GM18951 (cell line): ENCODE measurements around the gene CEACAM16.

Experiments
- POLR2A ChIP-seq: IDR thresholded peaks from 4 replicates; pipeline ENCODE4 v1.6.1; 2011; ENCODE audit warnings: mild to moderate bottlenecking; ENCODE audit not compliant: insufficient read length, insufficient read depth; ENCODE audit errors: extremely low read depth
- in situ Hi-C: fragments of 300-500 bp; cut with MboI; formaldehyde crosslinking; loops from one replicate; pipeline ENCODE4 v1.12.0; 2022; ENCODE audit warnings: low sequenced_read_pairs, mixed read lengths, inconsistent platforms; ENCODE audit not compliant: unreplicated experiment

The CEACAM16 gene

DNA sequence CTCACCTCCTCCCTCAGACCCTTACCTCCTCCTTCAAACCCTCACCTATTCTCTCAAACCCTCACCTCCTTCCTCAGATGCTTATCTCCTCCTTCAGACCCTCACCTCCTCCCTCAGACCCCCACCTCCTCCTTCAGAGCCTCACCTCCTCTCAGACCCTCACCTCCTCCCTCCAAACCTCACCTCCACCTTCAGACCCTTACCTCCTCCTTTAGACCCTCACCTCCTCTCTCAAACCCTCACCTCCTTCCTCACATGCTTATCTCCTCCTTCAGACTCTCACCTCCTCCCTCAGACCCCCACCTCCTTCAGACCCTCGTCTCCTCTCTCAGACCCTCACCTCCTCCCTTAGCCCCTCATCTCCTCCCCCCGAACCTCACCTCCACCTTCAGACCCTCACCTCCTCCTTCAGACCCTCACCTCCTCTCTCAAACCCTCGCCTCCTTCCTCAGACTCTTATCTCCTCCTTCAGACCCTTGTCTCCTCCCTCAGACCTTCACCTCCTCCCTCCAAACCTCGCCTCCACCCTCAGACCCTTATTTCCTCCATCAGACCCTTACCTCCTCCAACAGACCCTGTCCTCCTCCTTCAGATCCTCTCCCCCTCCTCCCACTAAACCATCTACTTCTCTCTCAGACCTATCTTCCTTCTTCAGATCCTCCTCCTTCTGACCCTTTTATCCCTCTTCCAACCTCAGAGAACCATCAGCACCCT lies 47.1 kb downstream of the CEACAM16 start:
- in situ Hi-C loops: no loop called here
- TF ChIP-seq POLR2A: no peak

DNA sequence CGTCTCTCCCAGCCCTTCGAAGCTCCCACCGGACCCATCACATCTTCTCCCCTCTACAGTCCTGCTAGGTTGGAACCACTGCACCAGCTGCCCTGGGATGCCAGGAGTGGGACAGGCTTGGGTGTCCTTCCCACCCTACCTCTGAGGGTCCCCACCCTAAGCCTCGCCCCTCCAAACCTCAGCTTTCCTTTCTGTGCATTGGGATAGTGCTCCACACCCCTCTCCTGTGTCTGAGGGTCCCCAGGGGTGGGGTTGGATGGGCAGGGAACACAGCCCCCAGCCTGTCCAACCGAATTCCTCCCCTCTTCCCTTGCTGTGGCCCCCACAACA lies 47.6 kb downstream of the CEACAM16 start:
- TF ChIP-seq POLR2A: no peak
- in situ Hi-C loops: no loop called here

DNA sequence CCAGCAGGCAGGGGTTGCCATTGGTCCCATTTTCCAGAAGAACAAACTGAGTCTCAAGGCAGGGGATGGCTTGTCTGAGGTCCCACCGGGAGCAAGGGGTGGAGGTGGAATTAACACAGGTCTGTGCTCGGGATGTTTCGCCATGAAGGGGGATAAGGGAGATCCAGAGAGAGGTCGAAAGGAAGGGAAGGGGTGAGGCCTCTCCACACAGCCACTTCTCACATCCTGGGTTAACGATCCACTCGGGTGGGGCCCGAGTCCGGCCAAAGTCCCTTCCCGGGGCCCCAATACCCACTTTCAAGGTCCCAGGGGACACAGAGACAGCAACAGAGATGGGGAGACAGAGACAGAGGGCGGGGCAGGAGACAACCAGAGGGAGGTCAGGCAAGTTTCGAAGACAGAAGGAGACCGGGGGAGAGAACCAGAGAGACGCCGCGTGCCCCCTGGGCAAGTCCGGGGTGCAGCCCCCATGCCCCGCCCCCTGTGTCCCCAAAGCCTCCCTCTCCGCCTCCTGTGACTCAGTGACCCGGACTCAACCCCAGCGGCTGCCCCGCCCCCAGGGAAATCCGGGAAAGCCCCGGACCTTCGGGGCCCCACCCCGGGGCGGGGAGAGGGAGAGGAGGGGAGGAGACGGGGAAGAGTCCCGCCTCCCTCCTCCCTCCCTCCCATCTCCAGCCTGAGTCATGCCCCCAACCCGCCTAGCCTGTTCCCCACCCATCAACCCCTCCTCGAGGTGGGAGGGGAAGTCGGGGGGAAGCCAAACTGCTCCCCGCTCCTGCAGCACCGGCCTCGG lies 48.2 kb downstream of the CEACAM16 start:
- in situ Hi-C loops: no loop called here
- peak; percentile 53 for TF ChIP-seq POLR2A

DNA sequence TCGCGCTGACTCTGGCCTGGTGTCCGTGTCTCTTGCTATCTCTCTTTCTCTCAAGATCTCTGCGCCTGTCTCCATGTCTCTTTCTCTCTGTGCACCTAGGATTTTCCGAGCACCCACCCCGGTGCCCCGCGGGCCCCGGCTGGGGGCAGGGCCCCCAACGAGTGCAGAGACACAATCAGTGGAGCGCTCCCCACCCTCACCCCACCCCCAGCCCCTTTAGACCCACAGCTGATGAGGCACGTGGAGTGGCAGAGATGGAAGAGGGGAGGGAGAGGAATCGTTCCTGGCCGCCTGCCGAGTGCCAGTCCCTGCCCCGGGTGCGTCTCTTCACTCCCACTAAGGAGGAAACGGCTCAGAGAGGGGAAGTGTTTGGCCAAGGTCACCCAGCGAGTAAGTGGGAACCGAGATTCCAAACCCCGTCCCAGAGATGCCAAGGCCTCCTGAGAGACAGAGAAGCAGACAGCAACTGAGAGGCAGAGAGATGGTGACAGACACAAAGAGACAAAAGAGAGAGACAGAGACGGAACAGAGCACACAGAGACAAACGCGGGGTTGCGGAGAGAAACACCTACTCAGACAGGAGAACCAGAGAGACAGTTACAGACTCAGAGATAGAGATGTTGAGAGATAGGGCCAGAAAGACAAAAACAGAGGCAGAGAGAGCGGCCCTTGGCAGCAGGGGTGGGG lies 48.9 kb downstream of the CEACAM16 start:
- no peak for TF ChIP-seq POLR2A
- in situ Hi-C loops: no loop called here

DNA sequence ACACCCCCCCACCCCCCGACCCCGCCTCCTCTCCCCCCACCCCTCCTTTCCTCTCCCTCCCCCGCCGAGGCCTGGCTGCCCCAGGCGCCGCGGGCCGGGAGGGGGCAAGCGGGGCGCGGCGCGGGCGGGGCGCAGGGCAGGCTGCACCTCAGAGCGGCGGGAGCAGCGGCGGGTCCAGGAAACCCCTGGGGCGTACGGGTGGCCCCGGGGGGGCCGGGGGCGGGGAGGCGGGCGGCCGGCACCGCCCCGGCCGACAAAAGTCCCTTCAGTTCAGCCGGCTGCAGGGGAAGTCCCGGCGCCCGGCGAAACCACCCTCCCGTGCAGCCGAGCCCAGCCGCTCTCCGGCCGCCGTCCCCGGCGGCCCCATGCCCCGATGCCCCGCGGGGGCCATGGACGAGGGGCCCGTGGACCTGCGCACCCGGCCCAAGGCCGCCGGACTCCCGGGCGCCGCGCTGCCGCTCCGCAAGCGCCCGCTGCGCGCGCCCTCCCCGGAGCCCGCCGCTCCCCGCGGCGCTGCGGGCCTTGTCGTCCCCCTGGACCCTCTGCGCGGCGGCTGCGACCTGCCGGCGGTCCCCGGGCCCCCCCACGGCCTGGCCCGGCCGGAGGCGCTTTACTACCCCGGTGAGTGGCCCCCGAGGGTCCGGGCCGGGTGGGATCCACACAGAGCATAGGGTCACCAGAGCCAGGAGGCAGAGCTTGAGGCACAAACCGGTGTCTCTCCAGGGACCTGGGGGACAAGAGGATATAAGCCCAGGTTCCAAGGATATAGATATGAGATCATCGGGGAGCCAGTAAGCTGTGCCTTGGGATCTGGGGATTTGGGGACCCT lies 49.7 kb downstream of the CEACAM16 start, which contains the start of gene BCL3:
Gene BCL3, plus strand, starts transcription at position 283 of the 829 bp plus-strand sequence. Its CDS starts 83 bp downstream, at position 366.
- in situ Hi-C loops: no loop called here
- peak; percentile 61 for TF ChIP-seq POLR2A

DNA sequence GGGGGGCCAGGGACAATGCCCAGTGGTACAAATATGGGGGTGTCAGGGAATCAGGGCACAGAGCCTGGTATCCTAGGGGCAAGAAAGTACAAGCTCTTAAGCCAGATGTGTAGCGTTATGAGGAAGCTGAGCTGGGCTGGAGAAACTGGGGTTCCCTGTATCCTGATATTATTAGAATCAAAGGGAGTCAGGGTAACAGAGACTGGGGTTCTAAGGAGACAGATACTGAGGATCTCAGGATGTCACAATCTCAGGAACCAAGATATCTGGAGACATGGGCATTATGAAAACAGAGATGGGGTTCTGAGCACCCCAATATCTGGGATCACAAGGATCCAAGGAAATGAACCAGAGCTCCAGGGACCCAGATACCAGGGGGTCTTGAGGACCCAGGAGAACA lies 50.3 kb downstream of the CEACAM16 start:
- in situ Hi-C loops: no loop called here
- TF ChIP-seq POLR2A: no peak

DNA sequence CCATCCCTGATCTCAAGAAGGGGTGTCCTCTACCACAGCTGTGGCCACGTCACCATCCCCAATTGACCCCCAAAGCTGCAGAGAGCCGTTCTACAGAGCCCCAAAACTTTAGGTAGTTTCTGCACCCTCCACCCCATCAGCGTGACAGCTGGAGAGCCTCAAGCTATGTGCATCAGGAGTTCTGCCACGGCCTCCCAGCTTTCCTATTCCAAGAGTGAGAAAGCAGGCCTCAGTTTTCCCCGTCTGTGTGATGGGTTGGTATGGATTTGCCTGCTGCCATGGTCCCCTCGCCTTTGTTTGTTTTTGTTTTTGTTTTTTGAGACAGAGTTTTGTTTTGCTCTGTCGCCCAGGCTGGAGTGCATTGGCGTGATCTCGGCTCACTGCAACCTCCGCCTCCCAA lies 51.0 kb downstream of the CEACAM16 start:
- no peak for TF ChIP-seq POLR2A
- in situ Hi-C loops: no loop called here

DNA sequence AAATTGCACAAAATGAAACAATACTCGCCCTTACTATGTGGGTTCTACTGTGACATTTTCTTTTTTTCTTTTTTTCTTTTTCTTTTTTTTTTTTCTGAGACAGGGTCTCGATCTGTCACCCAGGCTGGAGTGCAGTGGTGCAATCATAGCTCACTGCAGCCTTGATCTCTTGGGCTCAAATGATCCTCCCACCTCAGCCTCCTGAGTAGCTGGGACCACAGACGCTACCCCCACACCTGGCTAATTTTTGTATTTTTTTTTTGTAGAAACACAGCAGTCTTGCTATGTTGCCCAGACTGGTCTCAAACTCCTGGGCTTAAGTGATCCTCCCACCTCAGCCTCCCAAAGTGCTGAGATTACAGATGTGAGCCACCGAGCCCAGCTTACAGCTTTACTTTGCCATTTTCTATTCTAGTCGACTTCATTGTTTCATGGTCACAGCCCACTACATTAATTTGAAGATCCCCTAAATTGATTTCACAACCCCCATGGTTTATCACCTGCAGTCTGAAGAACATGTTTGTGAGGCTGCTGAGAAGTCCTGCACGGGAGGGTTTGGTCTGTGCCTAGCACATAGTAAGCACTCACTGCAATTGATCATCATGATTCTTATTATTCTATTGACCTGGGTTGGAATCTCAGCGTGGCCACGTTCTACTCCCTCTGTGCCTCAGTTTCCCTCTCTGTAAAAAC lies 53.3 kb downstream of the CEACAM16 start:
- TF ChIP-seq POLR2A: no peak
- in situ Hi-C loops: no loop called here

DNA sequence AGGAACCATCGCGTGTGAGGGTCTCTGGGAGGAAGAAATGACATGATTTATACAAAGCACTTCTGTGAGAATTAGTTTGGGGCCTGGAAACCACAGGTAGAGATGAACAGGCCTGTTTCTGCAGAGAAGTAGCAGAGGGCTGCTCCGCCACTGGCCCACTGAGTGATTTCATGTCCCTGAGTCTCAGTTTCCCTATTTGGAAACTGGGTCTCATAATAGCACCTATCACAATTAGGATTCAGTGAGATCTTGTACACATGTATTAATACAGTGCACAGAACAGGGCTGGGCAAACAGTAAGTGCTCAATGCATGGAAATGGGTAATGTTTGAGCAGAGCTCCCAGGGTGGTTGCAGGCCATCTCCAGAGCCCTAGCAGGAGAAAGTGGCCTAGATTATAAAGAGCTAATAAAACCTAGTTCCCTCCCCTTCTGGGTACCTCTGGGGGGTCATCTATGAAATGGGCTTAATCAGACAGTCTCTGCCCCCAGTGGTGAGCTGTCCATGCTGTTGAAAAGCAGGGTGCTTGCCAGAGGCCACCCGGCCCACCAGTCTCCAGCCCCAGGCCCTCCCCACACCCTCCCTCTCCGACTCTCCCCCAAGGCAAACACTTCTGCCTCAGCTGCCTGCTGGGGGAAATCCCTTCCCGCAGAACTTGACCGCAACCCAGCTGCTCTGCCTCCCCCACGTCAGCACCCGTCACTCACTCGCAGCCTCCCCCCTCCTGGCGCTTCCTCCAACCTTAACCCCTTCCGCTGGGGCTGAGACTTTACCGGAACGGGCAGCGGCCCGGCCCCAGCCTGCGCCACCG lies 54.1 kb downstream of the CEACAM16 start:
- peak; percentile 55 for TF ChIP-seq POLR2A
- in situ Hi-C loops: no loop called here

DNA sequence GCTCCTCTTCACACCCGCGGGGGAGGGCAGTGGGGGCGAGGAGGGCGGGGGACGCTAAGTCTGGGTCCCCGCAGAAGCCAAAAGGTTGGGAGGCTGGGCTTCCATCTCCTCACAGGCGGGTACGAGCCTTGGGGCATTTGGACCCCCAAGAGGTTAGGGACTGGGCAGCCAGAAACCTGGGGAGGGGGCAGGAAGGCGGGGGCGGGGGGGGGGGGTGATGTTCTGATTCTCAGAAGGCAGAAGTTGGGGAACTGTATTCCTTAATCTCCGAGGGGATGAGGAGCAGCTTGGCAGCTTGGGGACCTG lies 54.6 kb downstream of the CEACAM16 start:
- in situ Hi-C loops: no loop called here
- no peak for TF ChIP-seq POLR2A

DNA sequence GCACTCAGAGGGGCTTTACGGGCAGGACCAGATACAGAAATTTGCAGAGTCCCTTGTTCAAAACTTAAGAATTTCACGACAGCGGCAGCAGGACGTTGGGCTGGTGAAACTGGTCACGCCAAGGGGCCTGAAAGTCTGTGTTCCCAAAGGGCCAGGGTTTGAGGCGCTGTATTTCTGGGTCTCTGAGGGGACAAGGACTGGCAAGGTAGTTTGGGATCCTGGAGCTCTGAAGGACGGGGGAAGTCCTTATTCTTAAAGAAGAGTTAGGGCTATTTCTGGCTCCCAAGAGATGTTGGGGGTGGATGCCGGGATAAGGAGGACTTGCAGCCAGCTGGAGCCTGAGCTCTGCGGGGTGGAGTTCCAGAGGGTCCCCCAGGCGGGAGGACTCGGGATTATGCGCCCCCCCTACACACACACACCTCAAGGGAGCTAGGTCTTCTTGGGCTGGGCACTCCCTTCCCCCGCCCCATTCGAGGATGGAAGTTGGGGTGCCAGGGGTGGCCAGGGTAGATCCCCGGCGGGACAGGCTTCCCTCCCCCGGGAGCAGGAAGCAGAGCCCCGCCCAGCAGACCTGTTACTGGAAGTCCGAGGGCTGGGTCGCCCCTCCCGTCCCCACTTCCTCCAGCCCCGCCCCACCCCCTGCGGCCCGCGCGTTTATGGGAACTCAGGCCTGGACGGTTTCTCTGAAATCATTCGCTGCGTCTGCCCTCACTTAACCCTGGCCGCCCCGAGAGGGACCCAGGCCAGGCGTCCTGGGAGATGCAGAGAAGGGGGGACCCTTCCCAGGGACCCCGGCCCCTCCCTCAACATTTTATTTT lies 55.2 kb downstream of the CEACAM16 start:
- in situ Hi-C loops: no loop called here
- peak; percentile 62 for TF ChIP-seq POLR2A
